Memory B cell (primary cell): ENCODE results near the gene MAML1.
A peak's percentile ranks its signal among the peaks of the same experiment; 100 is the strongest.

Source experiments
- ATAC-seq: fragments of 150-1000 bp; cut with Tn5 transposase; 2 replicates; pipeline ENCODE4 v1.10.0; 2021; ENCODE audit warnings: low read depth, mild to moderate bottlenecking, moderate library complexity
- DNase-seq, 2 donors: peaks; one replicate each; pipeline ENCODE4 v3.0.0; 2022; ENCODE audit warnings: low spot score in 2 of 2
- H3K27ac Mint-ChIP-seq: one replicate; pipeline ENCODE4 v1.8.0; 2022; ENCODE audit warnings: mild to moderate bottlenecking, moderate library complexity, mixed read lengths
- H3K27me3 Mint-ChIP-seq: one replicate; pipeline ENCODE4 v1.8.0; 2022; ENCODE audit warnings: mixed read lengths
- H3K36me3 Mint-ChIP-seq: one replicate; pipeline ENCODE4 v1.8.0; 2022; ENCODE audit warnings: mild to moderate bottlenecking, mixed read lengths
- H3K4me1 Mint-ChIP-seq: one replicate; pipeline ENCODE4 v1.8.0; 2022; ENCODE audit warnings: mixed read lengths
- H3K4me3 Mint-ChIP-seq: one replicate; pipeline ENCODE4 v1.8.0; 2022; ENCODE audit warnings: mild to moderate bottlenecking, moderate library complexity, mixed read lengths
- H3K9me3 Mint-ChIP-seq: one replicate; pipeline ENCODE4 v1.8.0; 2022; ENCODE audit warnings: mixed read lengths

MAML1 gene

GRCh38 chr5:179749857-179750508, 17.4 kb downstream of the MAML1 start:
- Mint-ChIP-seq H3K9me3 (no peaks in the 10 kb centered on the region), H3K36me3 (peaks cover 8% of the 10 kb centered on the region), H3K4me1 (peaks cover 24% of the 10 kb centered on the region), H3K27ac (no peak overlapping the region), H3K27me3 (no peaks in the 10 kb centered on the region), H3K4me3 (no peak overlapping the region)
- ATAC-seq (no peak), DNase-seq (no peak)

GRCh38 chr5:179753971-179754370, 21.3 kb downstream of the MAML1 start:
- Mint-ChIP-seq H3K36me3 (peaks cover 6% of the 10 kb centered on the region), H3K27ac (peak overlapping the region; percentile 18), H3K27me3 (no peaks in the 10 kb centered on the region), H3K4me3 (no peak overlapping the region), H3K4me1 (peaks cover 23% of the 10 kb centered on the region), H3K9me3 (no peaks in the 10 kb centered on the region)
- ATAC-seq, result no peak
- no peak for DNase-seq

GRCh38 chr5:179755022-179755421, 22.4 kb downstream of the MAML1 start:
- Mint-ChIP-seq H3K4me1 (peaks cover 30% of the 10 kb centered on the region), H3K4me3 (no peak overlapping the region), H3K9me3 (no peaks in the 10 kb centered on the region), H3K36me3 (peaks cover 6% of the 10 kb centered on the region), H3K27ac (peak overlapping the region; percentile 18), H3K27me3 (no peaks in the 10 kb centered on the region)
- ATAC-seq (no peak), DNase-seq (no peak)

GRCh38 chr5:179758955-179759354, 26.3 kb downstream of the MAML1 start:
- Mint-ChIP-seq H3K27ac (no peak overlapping the region), H3K9me3 (no peaks in the 10 kb centered on the region), H3K27me3 (no peaks in the 10 kb centered on the region), H3K36me3 (peaks cover 2% of the 10 kb centered on the region), H3K4me3 (no peak overlapping the region), H3K4me1 (peaks cover 50% of the 10 kb centered on the region)
- DNase-seq, result no peak
- ATAC-seq, result no peak

GRCh38 chr5:179759581-179760551, 27.2 kb downstream of the MAML1 start:
- DNase-seq (no peak), ATAC-seq (no peak)
- Mint-ChIP-seq H3K27ac (peak overlapping the region; percentile 79), H3K27me3 (no peaks in the 10 kb centered on the region), H3K4me3 (no peak overlapping the region), H3K9me3 (no peaks in the 10 kb centered on the region), H3K4me1 (peaks cover 48% of the 10 kb centered on the region), H3K36me3 (peaks cover 2% of the 10 kb centered on the region)

- Mint-ChIP-seq H3K27me3 (no peaks in the 10 kb centered on the region), H3K4me3 (no peak overlapping the region), H3K4me1 (peaks cover 38% of the 10 kb centered on the region), H3K9me3 (no peaks in the 10 kb centered on the region), H3K27ac (peak overlapping the region; percentile 56), H3K36me3 (peaks cover 2% of the 10 kb centered on the region)
- DNase-seq (peak; percentile 24 to 29), ATAC-seq (peak; percentile 89)
Measured at GRCh38 chr5:179762079-179762780, 29.6 kb downstream of the MAML1 start.

- H3K4me3 Mint-ChIP-seq, result no peak overlapping the region
- DNase-seq, result no peak
- H3K27ac Mint-ChIP-seq, result peak overlapping the region; percentile 56
- no peaks in the 10 kb centered on the region for H3K9me3 Mint-ChIP-seq
- H3K4me1 Mint-ChIP-seq, result peaks cover 38% of the 10 kb centered on the region
- no peaks in the 10 kb centered on the region for H3K27me3 Mint-ChIP-seq
- ATAC-seq, result no peak
- peaks cover 2% of the 10 kb centered on the region for H3K36me3 Mint-ChIP-seq
Measured at GRCh38 chr5:179762781-179763176, 30.2 kb downstream of the MAML1 start.

- peak; percentile 66 for ATAC-seq
- Mint-ChIP-seq H3K27me3 (no peaks in the 10 kb centered on the region), H3K9me3 (no peaks in the 10 kb centered on the region), H3K4me1 (peaks cover 38% of the 10 kb centered on the region), H3K36me3 (peaks cover 2% of the 10 kb centered on the region), H3K27ac (no peak overlapping the region), H3K4me3 (no peak overlapping the region)
- peak; percentile 37 to 44 for DNase-seq
Measured at GRCh38 chr5:179763215-179763945, 30.8 kb downstream of the MAML1 start.

GRCh38 chr5:179764056-179764455, 31.4 kb downstream of the MAML1 start:
- H3K27me3 Mint-ChIP-seq, result no peaks in the 10 kb centered on the region
- no peak for DNase-seq
- no peak for ATAC-seq
- no peaks in the 10 kb centered on the region for H3K9me3 Mint-ChIP-seq
- H3K27ac Mint-ChIP-seq, result no peak overlapping the region
- peaks cover 36% of the 10 kb centered on the region for H3K4me1 Mint-ChIP-seq
- H3K36me3 Mint-ChIP-seq, result peaks cover 4% of the 10 kb centered on the region
- no peak overlapping the region for H3K4me3 Mint-ChIP-seq

GRCh38 chr5:179765400-179765799, 32.8 kb downstream of the MAML1 start:
- DNase-seq (no peak), ATAC-seq (no peak)
- H3K27ac Mint-ChIP-seq, result no peak overlapping the region
- peaks cover 23% of the 10 kb centered on the region for H3K4me1 Mint-ChIP-seq
- H3K9me3 Mint-ChIP-seq, result no peaks in the 10 kb centered on the region
- H3K27me3 Mint-ChIP-seq, result no peaks in the 10 kb centered on the region
- H3K36me3 Mint-ChIP-seq, result peaks cover 10% of the 10 kb centered on the region
- no peak overlapping the region for H3K4me3 Mint-ChIP-seq

- H3K27ac Mint-ChIP-seq, result no peak overlapping the region
- H3K4me1 Mint-ChIP-seq, result peaks cover 20% of the 10 kb centered on the region
- no peak overlapping the region for H3K4me3 Mint-ChIP-seq
- no peaks in the 10 kb centered on the region for H3K9me3 Mint-ChIP-seq
- H3K36me3 Mint-ChIP-seq, result peaks cover 14% of the 10 kb centered on the region
- DNase-seq (no peak), ATAC-seq (no peak)
- H3K27me3 Mint-ChIP-seq, result no peaks in the 10 kb centered on the region
Measured at GRCh38 chr5:179766021-179766725, 33.6 kb downstream of the MAML1 start.

- H3K36me3 Mint-ChIP-seq, result peaks cover 16% of the 10 kb centered on the region
Measured at GRCh38 chr5:179766726-179767455, 34.3 kb downstream of the MAML1 start.

More at GRCh38 chr5:179766726-179767455, 34.3 kb downstream of the MAML1 start:
- H3K27me3 Mint-ChIP-seq, result no peaks in the 10 kb centered on the region
- ATAC-seq (no peak), DNase-seq (no peak)
- no peaks in the 10 kb centered on the region for H3K9me3 Mint-ChIP-seq
- peaks cover 16% of the 10 kb centered on the region for H3K4me1 Mint-ChIP-seq
- no peak overlapping the region for H3K4me3 Mint-ChIP-seq
- no peak overlapping the region for H3K27ac Mint-ChIP-seq
